DND-41 (cell line): ENCODE data around the gene KCNMA1.

Experiments used
- ATAC-seq: fragments of 200-7000 bp; cut with Tn5 transposase; 3 replicates; pipeline ENCODE4 v1.9.1; 2021; ENCODE audit warnings: low read depth; ENCODE audit not compliant: insufficient read depth
- DNase-seq: peaks from one replicate; pipeline ENCODE4 v3.0.0-alpha.2; 2020
- H2AFZ ChIP-seq: 2 replicates; pipeline ENCODE4 v1.6.0; 2012; ENCODE audit warnings: low read depth, low read length
- H3K27ac ChIP-seq: 2 replicates; pipeline ENCODE4 v1.5.1; 2012; ENCODE audit warnings: low read length, inconsistent platforms
- H3K27me3 ChIP-seq: fragments of 200-600 bp; sonication (generic); 2 replicates; pipeline ENCODE4 v1.6.0; 2012; ENCODE audit warnings: low read length, mild to moderate bottlenecking, inconsistent platforms; ENCODE audit not compliant: insufficient read depth, poor library complexity
- H3K36me3 ChIP-seq: 2 replicates; pipeline ENCODE4 v1.5.1; 2012; ENCODE audit warnings: low read length, inconsistent platforms; ENCODE audit not compliant: insufficient read depth
- H3K4me1 ChIP-seq: 2 replicates; pipeline ENCODE4 v1.5.1; 2012; ENCODE audit warnings: mild to moderate bottlenecking, low read length; ENCODE audit not compliant: insufficient read depth
- H3K4me2 ChIP-seq: 2 replicates; pipeline ENCODE4 v1.6.0; 2012; ENCODE audit warnings: mild to moderate bottlenecking, moderate library complexity, low read length, inconsistent platforms; ENCODE audit not compliant: insufficient read depth
- H3K4me3 ChIP-seq, 2 experiments: fragments of 200-600 bp in 1 of 2; shearing (Covaris generic) in 1 of 2; 2 replicates each; pipeline ENCODE4 v1.5.1; 2012 to 2016; ENCODE audit warnings: inconsistent platforms in 2 of 2, low read length in 2 of 2, mild to moderate bottlenecking in 2 of 2, low read depth in 1 of 2, moderate library complexity in 1 of 2
- H3K79me2 ChIP-seq: 2 replicates; pipeline ENCODE4 v1.6.0; 2012; ENCODE audit warnings: low read length, inconsistent platforms; ENCODE audit not compliant: insufficient read depth
- H3K9ac ChIP-seq: 2 replicates; pipeline ENCODE4 v1.6.0; 2012; ENCODE audit warnings: low read depth, mild to moderate bottlenecking, inconsistent platforms, low read length, moderate library complexity
- H3K9me3 ChIP-seq: 2 replicates; pipeline ENCODE4 v1.5.1; 2012; ENCODE audit warnings: low read length, moderate library complexity, mild to moderate bottlenecking, inconsistent platforms; ENCODE audit not compliant: insufficient read depth, severe bottlenecking
- H4K20me1 ChIP-seq: 2 replicates; pipeline ENCODE4 v1.6.0; 2012; ENCODE audit warnings: low read length; ENCODE audit not compliant: insufficient read depth
- EZH2 ChIP-seq: IDR thresholded peaks from 3 replicates; pipeline ENCODE4 v1.6.1; 2012; ENCODE audit warnings: borderline replicate concordance, low read depth, mild to moderate bottlenecking, moderate library complexity, low read length, inconsistent platforms; ENCODE audit not compliant: severe bottlenecking
- TF ChIP-seq, protein P1 (sequence below): IDR thresholded peaks from 2 replicates; pipeline ENCODE4 v1.5.1; 2012; ENCODE audit warnings: borderline replicate concordance, low read length, moderate library complexity, mild to moderate bottlenecking; ENCODE audit not compliant: poor library complexity, severe bottlenecking; ENCODE audit errors: extremely low read depth

Gene KCNMA1

GRCh38 chr10:77234599-77234998, 403.0 kb downstream of the KCNMA1 start:
- H3K4me1 ChIP-seq, result no peaks in the 10 kb centered on the region
- TF ChIP-seq, protein P1, sequence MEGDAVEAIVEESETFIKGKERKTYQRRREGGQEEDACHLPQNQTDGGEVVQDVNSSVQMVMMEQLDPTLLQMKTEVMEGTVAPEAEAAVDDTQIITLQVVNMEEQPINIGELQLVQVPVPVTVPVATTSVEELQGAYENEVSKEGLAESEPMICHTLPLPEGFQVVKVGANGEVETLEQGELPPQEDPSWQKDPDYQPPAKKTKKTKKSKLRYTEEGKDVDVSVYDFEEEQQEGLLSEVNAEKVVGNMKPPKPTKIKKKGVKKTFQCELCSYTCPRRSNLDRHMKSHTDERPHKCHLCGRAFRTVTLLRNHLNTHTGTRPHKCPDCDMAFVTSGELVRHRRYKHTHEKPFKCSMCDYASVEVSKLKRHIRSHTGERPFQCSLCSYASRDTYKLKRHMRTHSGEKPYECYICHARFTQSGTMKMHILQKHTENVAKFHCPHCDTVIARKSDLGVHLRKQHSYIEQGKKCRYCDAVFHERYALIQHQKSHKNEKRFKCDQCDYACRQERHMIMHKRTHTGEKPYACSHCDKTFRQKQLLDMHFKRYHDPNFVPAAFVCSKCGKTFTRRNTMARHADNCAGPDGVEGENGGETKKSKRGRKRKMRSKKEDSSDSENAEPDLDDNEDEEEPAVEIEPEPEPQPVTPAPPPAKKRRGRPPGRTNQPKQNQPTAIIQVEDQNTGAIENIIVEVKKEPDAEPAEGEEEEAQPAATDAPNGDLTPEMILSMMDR, result no peak
- no peak for TF ChIP-seq EZH2
- H3K4me2 ChIP-seq, result no peak overlapping the region
- H3K9me3 ChIP-seq, result no peaks in the 10 kb centered on the region
- no peak for DNase-seq
- no peak overlapping the region for H2AFZ ChIP-seq
- H3K79me2 ChIP-seq, result no peaks in the 10 kb centered on the region
- H3K36me3 ChIP-seq, result no peaks in the 10 kb centered on the region
- no peak for ATAC-seq
- H3K27me3 ChIP-seq, result no peaks in the 10 kb centered on the region
- no peak overlapping the region for H3K27ac ChIP-seq
- H3K4me3 ChIP-seq, result no peak overlapping the region
- H4K20me1 ChIP-seq, result no peaks in the 10 kb centered on the region
- no peak overlapping the region for H3K9ac ChIP-seq

GRCh38 chr10:77233466-77233865, 404.1 kb downstream of the KCNMA1 start:
- H3K4me2 ChIP-seq, result no peak overlapping the region
- no peaks in the 10 kb centered on the region for H3K27me3 ChIP-seq
- H3K4me1 ChIP-seq, result no peaks in the 10 kb centered on the region
- H3K4me3 ChIP-seq, result no peak overlapping the region
- no peak overlapping the region for H3K9ac ChIP-seq
- no peak overlapping the region for H3K27ac ChIP-seq
- no peaks in the 10 kb centered on the region for H4K20me1 ChIP-seq
- H3K9me3 ChIP-seq, result no peaks in the 10 kb centered on the region
- no peak for ATAC-seq
- H2AFZ ChIP-seq, result no peak overlapping the region
- no peaks in the 10 kb centered on the region for H3K36me3 ChIP-seq
- H3K79me2 ChIP-seq, result no peaks in the 10 kb centered on the region
- TF ChIP-seq, protein P1, result no peak
- no peak for TF ChIP-seq EZH2
- DNase-seq, result no peak

DNA sequence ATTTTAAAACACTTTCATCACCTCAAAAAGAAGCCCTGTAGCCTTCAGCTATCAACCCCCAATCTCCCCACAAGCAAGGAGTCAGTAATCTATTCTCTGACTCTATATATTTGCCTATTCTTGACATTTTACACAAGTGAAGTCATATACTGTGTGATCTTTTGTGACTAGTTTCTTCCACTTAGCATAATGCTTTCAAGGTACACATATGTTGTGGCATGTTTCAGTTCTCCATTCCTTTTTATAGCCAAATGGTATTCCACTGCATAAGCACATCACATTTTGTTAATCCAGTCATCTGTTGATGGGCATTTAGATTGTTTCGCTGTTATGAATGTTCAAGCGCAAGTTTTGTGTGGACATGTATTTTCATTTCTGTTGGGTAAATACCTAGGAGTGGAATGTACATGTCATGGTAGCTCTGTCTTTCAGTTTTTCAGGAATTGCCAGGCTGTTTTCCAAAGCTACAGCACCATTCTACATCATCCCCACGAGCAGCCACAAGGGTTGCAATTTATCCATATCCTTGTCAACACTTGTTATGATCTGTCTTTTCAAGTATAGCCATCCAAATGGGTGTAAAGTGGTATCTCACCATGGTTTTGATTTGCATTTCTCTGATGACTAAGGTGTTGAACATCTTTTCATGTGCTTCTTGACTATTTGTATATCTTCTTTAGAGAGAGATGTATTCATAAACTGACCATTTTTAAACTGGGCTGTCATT, 405.6 kb downstream of the KCNMA1 start:
- Histone ChIP-seq H3K4me3 (no peak overlapping the region), H2AFZ (no peak overlapping the region), H3K27me3 (no peaks in the 10 kb centered on the region)

More for the DNA sequence above, 405.6 kb downstream of the KCNMA1 start:
- ATAC-seq, result no peak
- no peak overlapping the region for H3K9ac ChIP-seq
- no peaks in the 10 kb centered on the region for H4K20me1 ChIP-seq
- no peaks in the 10 kb centered on the region for H3K9me3 ChIP-seq
- no peak overlapping the region for H3K27ac ChIP-seq
- H3K4me2 ChIP-seq, result no peak overlapping the region
- no peak for DNase-seq
- H3K79me2 ChIP-seq, result no peaks in the 10 kb centered on the region
- H3K4me1 ChIP-seq, result no peaks in the 10 kb centered on the region
- TF ChIP-seq EZH2, result no peak
- TF ChIP-seq, protein P1, result no peak
- H3K36me3 ChIP-seq, result no peaks in the 10 kb centered on the region
